DOHH2 (cell line): ENCODE data around the gene MEP1A.

Experiments
- EZH2phosphoT487 ChIP-seq: fragments of 200-600 bp; sonication (generic); IDR thresholded peaks from 2 replicates; pipeline ENCODE4 v1.6.1; 2017; ENCODE audit warnings: borderline replicate concordance, mild to moderate bottlenecking, antibody characterized with exemption, low read length, moderate library complexity, mixed read lengths
- TF ChIP-seq, protein P1 (sequence below): fragments of 200-600 bp; sonication (generic); IDR thresholded peaks from one replicate; pipeline ENCODE4 v1.5.1; 2014; ENCODE audit warnings: antibody characterized with exemption, mild to moderate bottlenecking, low read depth, low read length; ENCODE audit not compliant: poor library complexity, severe bottlenecking

DNA sequence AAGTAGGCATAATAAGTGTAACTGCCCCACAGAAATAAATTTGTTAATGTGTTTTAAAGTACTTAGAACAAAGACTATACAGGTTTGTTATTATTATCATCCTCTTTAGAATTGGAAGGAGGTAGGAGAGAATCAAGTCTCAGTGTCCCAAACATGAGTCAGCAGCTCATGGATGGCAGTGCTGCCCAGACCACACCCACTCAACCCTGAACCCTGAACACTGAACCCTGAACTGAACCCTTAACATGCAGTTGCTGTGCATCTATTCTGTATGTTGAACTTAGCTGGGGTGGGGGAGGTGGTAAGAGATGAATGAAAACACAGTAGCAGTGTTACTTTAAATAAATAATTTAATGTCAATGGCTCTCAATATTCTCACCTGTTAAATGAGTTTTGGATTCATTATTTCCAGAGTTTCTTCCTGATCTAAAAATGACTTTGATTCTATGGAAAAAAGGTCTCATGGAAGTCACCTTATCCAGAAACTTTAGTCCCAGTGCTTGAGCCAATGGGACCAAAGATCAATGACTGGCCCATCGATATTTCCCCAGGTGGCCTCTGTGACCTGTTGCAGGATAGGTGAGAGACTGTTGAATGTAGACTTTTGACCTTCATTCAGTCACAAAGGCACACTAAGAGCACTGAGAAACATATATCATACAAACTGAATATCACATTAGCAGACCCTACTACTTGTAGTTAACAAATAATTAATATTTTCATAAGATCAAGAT, 49.6 kb upstream of the MEP1A start:
- TF ChIP-seq, protein P1, sequence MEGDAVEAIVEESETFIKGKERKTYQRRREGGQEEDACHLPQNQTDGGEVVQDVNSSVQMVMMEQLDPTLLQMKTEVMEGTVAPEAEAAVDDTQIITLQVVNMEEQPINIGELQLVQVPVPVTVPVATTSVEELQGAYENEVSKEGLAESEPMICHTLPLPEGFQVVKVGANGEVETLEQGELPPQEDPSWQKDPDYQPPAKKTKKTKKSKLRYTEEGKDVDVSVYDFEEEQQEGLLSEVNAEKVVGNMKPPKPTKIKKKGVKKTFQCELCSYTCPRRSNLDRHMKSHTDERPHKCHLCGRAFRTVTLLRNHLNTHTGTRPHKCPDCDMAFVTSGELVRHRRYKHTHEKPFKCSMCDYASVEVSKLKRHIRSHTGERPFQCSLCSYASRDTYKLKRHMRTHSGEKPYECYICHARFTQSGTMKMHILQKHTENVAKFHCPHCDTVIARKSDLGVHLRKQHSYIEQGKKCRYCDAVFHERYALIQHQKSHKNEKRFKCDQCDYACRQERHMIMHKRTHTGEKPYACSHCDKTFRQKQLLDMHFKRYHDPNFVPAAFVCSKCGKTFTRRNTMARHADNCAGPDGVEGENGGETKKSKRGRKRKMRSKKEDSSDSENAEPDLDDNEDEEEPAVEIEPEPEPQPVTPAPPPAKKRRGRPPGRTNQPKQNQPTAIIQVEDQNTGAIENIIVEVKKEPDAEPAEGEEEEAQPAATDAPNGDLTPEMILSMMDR: no peak
- TF ChIP-seq EZH2phosphoT487: no peak
